Measurements from ENCODE around the gene IRS2. TPM values are rescaled to one million over a fixed set of nuclear protein-coding genes. Genes with fewer than 3 reads are reported as not detected.

The IRS2 gene
- total RNA-seq, 1 donor from 2014 or later = 20.1 TPM

DNA sequence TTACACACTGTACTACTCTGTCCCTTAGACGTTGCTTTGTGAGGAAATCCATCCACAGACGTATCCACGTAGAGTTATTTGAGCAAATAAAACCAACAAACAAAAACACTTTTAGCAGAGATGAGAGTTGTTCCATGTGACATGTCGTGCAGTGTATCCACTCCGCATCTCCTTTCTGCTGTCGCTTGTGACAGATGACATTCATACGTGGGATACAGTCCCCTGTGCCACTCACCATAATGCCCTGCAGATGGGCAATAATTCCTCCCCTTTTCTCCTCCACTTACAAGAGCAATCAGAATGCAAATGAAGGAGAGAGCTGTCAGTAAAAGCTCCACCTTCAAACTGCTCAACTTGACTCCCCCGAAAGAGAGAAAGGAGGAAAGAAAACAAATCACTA is 26.0 kb downstream of the IRS2 start:
- H3K9ac ChIP-seq (ENCODE audit: low read length) = no peak overlapping the region
- no peaks in the 10 kb centered on the region for H3K4me1 ChIP-seq (ENCODE audit: insufficient read depth, low read length)
- Mint-ChIP-seq H3K9me3 (ENCODE audit: unreplicated experiment) (no peaks in the 10 kb centered on the region), H3K36me3 (ENCODE audit: low read depth, unreplicated experiment) (peaks cover 3% of the 10 kb centered on the region), H3K4me3 (ENCODE audit: unreplicated experiment) (no peak overlapping the region), H3K27ac (ENCODE audit: unreplicated experiment) (no peak overlapping the region), H3K4me1 (ENCODE audit: low read depth, unreplicated experiment) (peaks cover 16% of the 10 kb centered on the region), H3K27me3 (ENCODE audit: low read depth, unreplicated experiment) (no peaks in the 10 kb centered on the region)
- peaks cover 74% of the 10 kb centered on the region for H4K20me1 ChIP-seq (ENCODE audit: insufficient read depth, low read length)
- no peaks in the 10 kb centered on the region for H3K27me3 ChIP-seq (ENCODE audit: insufficient read depth, low read length)
- H3K4me2 ChIP-seq (ENCODE audit: low read length) = no peak overlapping the region
- H3K9me3 ChIP-seq (ENCODE audit: insufficient read depth, low read depth, low read length) = no peaks in the 10 kb centered on the region
- no peak for FAIRE-seq
- TF ChIP-seq, protein P1, sequence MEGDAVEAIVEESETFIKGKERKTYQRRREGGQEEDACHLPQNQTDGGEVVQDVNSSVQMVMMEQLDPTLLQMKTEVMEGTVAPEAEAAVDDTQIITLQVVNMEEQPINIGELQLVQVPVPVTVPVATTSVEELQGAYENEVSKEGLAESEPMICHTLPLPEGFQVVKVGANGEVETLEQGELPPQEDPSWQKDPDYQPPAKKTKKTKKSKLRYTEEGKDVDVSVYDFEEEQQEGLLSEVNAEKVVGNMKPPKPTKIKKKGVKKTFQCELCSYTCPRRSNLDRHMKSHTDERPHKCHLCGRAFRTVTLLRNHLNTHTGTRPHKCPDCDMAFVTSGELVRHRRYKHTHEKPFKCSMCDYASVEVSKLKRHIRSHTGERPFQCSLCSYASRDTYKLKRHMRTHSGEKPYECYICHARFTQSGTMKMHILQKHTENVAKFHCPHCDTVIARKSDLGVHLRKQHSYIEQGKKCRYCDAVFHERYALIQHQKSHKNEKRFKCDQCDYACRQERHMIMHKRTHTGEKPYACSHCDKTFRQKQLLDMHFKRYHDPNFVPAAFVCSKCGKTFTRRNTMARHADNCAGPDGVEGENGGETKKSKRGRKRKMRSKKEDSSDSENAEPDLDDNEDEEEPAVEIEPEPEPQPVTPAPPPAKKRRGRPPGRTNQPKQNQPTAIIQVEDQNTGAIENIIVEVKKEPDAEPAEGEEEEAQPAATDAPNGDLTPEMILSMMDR (IDR thresholded peaks at IDR 0.05; ENCODE audit: insufficient read depth, low read depth, low read length) = no peak
- no peak for TF ChIP-seq EZH2 (IDR thresholded peaks at IDR 0.05; ENCODE audit: insufficient read depth, low read length)
- DNase-seq (ENCODE audit: low read depth) = no peak
- no peak overlapping the region for H3K4me3 ChIP-seq (ENCODE audit: insufficient read depth, low read depth, low read length)
- H3K36me3 ChIP-seq (ENCODE audit: insufficient read depth, low read length) = no peaks in the 10 kb centered on the region
- H3K79me2 ChIP-seq (ENCODE audit: insufficient read depth, low read length) = peaks cover 70% of the 10 kb centered on the region
- no peak overlapping the region for H3K27ac ChIP-seq (ENCODE audit: low read depth, low read length)
- H2AFZ ChIP-seq (ENCODE audit: low read depth, low read length) = no peak overlapping the region

DNA sequence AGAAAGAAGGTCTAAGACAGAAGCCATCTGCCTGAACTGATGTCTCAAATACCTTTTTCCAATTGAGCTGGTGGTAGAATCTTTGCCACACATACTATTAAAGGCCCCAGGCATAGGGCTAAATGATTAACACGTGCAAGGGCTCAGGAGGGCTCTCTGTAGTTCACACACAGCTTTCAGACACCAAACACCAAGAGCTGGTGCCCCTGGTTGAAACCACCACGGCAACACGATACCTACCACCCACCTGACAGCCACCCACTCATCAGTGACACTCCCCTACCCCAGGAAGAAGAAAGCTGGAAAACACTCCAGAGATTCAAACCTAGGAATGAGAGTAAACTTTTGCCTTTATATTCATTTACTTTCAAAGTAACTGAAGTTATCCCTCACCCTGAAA is 26.8 kb downstream of the IRS2 start:
- H3K4me2 ChIP-seq (ENCODE audit: low read length) = no peak overlapping the region
- H3K4me3 Mint-ChIP-seq (ENCODE audit: unreplicated experiment) = no peak overlapping the region
- no peak for TF ChIP-seq EZH2 (IDR thresholded peaks at IDR 0.05; ENCODE audit: insufficient read depth, low read length)
- TF ChIP-seq, protein P1 (IDR thresholded peaks at IDR 0.05; ENCODE audit: insufficient read depth, low read depth, low read length) = no peak
- H3K27me3 ChIP-seq (ENCODE audit: insufficient read depth, low read length) = no peaks in the 10 kb centered on the region
- no peak overlapping the region for H3K27ac ChIP-seq (ENCODE audit: low read depth, low read length)
- no peak for DNase-seq (ENCODE audit: low read depth)
- no peaks in the 10 kb centered on the region for H3K27me3 Mint-ChIP-seq (ENCODE audit: low read depth, unreplicated experiment)
- H3K27ac Mint-ChIP-seq (ENCODE audit: unreplicated experiment) = no peak overlapping the region
- H3K36me3 ChIP-seq (ENCODE audit: insufficient read depth, low read length) = no peaks in the 10 kb centered on the region
- peaks cover 3% of the 10 kb centered on the region for H3K36me3 Mint-ChIP-seq (ENCODE audit: low read depth, unreplicated experiment)
- H3K79me2 ChIP-seq (ENCODE audit: insufficient read depth, low read length) = peaks cover 63% of the 10 kb centered on the region
- H3K9me3 ChIP-seq (ENCODE audit: insufficient read depth, low read depth, low read length) = no peaks in the 10 kb centered on the region
- no peaks in the 10 kb centered on the region for H3K4me1 ChIP-seq (ENCODE audit: insufficient read depth, low read length)
- H3K9me3 Mint-ChIP-seq (ENCODE audit: unreplicated experiment) = no peaks in the 10 kb centered on the region
- H3K9ac ChIP-seq (ENCODE audit: low read length) = no peak overlapping the region
- H3K4me1 Mint-ChIP-seq (ENCODE audit: low read depth, unreplicated experiment) = peaks cover 15% of the 10 kb centered on the region
- no peak for FAIRE-seq
- peaks cover 66% of the 10 kb centered on the region for H4K20me1 ChIP-seq (ENCODE audit: insufficient read depth, low read length)
- H3K4me3 ChIP-seq (ENCODE audit: insufficient read depth, low read depth, low read length) = no peak overlapping the region
- H2AFZ ChIP-seq (ENCODE audit: low read depth, low read length) = no peak overlapping the region

- Histone ChIP-seq H3K27ac (ENCODE audit: low read depth, low read length) (no peak overlapping the region), H3K9me3 (ENCODE audit: insufficient read depth, low read depth, low read length) (no peaks in the 10 kb centered on the region), H3K79me2 (ENCODE audit: insufficient read depth, low read length) (peaks cover 57% of the 10 kb centered on the region), H3K27me3 (ENCODE audit: insufficient read depth, low read length) (no peaks in the 10 kb centered on the region), H4K20me1 (ENCODE audit: insufficient read depth, low read length) (peaks cover 61% of the 10 kb centered on the region), H3K4me3 (ENCODE audit: insufficient read depth, low read depth, low read length) (no peak overlapping the region), H3K4me2 (ENCODE audit: low read length) (no peak overlapping the region), H3K9ac (ENCODE audit: low read length) (no peak overlapping the region), H3K4me1 (ENCODE audit: insufficient read depth, low read length) (no peaks in the 10 kb centered on the region), H3K36me3 (ENCODE audit: insufficient read depth, low read length) (no peaks in the 10 kb centered on the region), H2AFZ (ENCODE audit: low read depth, low read length) (no peak overlapping the region)
- DNase-seq (ENCODE audit: low read depth) = no peak
- TF ChIP-seq EZH2 (IDR thresholded peaks at IDR 0.05; ENCODE audit: insufficient read depth, low read length) = no peak
- TF ChIP-seq, protein P1 (IDR thresholded peaks at IDR 0.05; ENCODE audit: insufficient read depth, low read depth, low read length) = no peak
- Mint-ChIP-seq H3K27me3 (ENCODE audit: low read depth, unreplicated experiment) (no peaks in the 10 kb centered on the region), H3K4me3 (ENCODE audit: unreplicated experiment) (no peak overlapping the region), H3K36me3 (ENCODE audit: low read depth, unreplicated experiment) (peaks cover 3% of the 10 kb centered on the region), H3K4me1 (ENCODE audit: low read depth, unreplicated experiment) (peaks cover 11% of the 10 kb centered on the region), H3K9me3 (ENCODE audit: unreplicated experiment) (no peaks in the 10 kb centered on the region), H3K27ac (ENCODE audit: unreplicated experiment) (no peak overlapping the region)
- FAIRE-seq = no peak
Observed at GRCh38 chr13:109758937-109759480, 27.4 kb downstream of the IRS2 start.

Measured in astrocyte (in vitro differentiated cells and primary cell).